T47D (cell line): Measurements from ENCODE around the gene DRD2.

ENCODE experiments used
- DNase-seq, 2 experiments: peaks; one replicate each; pipeline versions ENCODE4 v3.0.0 to v3.0.0-alpha.2; 2011 to 2012; ENCODE audit warnings: low read depth in 1 of 2, low spot score in 1 of 2
- JUND ChIP-seq: IDR thresholded peaks from 2 replicates; pipeline ENCODE4 v1.6.1; 2012; ENCODE audit warnings: low read depth
- in situ Hi-C: cut with HindIII; loops from 2 replicates; pipeline ENCODE4 v1.10.0; 2016; ENCODE audit warnings: low sequenced_read_pairs, low pct_unique_long_range_greater_than_20kb

The DRD2 gene

GRCh38 chr11:113382121-113382520 lies 93.1 kb downstream of the DRD2 start:
- no peak for TF ChIP-seq JUND
- in situ Hi-C loops = no loop called here
- no peak for DNase-seq

GRCh38 chr11:113378692-113379091 lies 96.5 kb downstream of the DRD2 start:
- DNase-seq = no peak
- TF ChIP-seq JUND = no peak
- in situ Hi-C loops = no loop called here

- in situ Hi-C loops = no loop called here
Observed at GRCh38 chr11:113377681-113378412, 97.4 kb downstream of the DRD2 start.

DNA sequence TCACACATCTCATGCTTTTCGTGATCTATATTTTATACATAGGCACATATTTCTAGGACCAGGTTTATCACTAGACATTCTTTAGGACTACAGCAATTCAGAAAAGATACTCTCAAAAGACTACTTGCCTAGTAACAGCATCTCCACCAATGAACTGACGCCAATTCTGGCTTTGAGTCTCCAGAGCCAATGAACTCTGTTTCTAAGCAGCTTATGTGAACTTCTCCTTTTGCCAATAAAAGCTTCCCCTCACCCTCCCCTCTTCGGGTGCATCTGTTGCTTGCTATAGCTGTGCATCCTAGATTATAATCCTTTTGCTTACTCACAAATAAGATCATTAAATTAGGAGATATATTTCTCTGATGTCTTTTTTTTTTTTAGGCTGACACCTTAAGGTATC lies 99.0 kb downstream of the DRD2 start:
- DNase-seq = no peak
- in situ Hi-C loops = no loop called here
- no peak for TF ChIP-seq JUND

More at GRCh38 chr11:113377681-113378412, 97.4 kb downstream of the DRD2 start:
- no peak for TF ChIP-seq JUND
- no peak for DNase-seq

DNA sequence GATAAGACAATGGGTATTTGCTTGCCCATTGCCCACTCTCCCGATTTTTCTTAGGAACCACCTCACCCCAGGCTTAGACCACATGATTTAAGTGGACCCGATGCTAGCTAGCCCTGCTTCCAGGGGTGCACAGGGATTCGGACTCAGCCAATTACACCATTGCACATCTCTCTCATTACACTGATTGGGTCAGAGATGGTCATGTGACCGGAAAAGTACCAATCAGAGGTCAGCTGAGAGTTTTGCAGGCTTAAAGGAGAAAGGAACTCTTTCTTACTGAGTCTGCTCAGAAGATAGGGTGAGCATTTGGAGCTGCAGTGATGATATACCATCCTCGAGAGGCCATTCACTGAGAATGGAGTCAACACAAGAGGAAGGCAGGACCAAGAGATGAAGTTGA lies 99.8 kb downstream of the DRD2 start:
- in situ Hi-C loops = no loop called here
- TF ChIP-seq JUND = no peak
- no peak for DNase-seq

GRCh38 chr11:113373981-113374560 lies 101.1 kb downstream of the DRD2 start:
- no peak for TF ChIP-seq JUND
- in situ Hi-C loops = no loop called here
- DNase-seq = no peak

GRCh38 chr11:113373306-113373705 lies 101.9 kb downstream of the DRD2 start:
- TF ChIP-seq JUND = no peak
- in situ Hi-C loops = no loop called here
- DNase-seq = no peak

DNA sequence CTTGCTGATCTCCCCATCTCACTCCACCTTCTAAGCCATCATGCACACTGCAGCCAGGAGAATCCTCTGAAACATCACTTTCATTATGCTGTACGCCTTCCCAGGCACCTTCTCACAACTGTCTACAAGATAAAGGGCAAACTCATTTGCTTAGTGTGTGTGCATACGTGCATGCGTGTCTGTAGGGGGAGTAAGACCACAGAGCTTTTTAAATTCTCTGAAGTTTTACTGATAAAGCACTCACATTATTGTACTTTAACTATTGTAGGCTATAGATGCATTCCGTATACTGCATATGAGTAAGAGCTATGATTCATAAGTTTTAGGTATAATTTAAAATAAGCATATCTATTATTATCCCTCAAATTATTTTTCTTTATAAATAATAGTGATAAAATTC lies 102.9 kb downstream of the DRD2 start:
- no peak for TF ChIP-seq JUND
- DNase-seq = no peak
- in situ Hi-C loops = no loop called here

DNA sequence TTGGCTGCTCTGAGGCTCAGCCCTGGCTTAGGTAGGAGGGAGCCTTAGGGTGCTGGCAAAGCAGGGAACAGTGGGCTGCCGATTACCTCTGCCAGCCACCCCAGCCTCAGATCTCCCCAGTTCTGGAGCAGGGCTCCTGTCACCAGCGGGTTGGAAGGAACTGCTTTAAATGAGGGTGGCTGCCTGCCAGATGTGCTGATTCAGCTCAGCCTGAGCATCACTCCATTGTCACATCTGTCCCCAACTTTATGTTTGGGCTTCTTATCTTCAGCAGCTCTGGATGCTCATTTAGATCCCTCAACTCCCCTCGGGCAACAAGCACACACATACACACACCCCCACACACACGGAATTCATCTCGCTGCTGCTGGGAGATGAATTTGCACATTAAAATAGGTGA lies 104.6 kb downstream of the DRD2 start:
- TF ChIP-seq JUND = no peak
- in situ Hi-C loops = no loop called here
- DNase-seq = no peak

DNA sequence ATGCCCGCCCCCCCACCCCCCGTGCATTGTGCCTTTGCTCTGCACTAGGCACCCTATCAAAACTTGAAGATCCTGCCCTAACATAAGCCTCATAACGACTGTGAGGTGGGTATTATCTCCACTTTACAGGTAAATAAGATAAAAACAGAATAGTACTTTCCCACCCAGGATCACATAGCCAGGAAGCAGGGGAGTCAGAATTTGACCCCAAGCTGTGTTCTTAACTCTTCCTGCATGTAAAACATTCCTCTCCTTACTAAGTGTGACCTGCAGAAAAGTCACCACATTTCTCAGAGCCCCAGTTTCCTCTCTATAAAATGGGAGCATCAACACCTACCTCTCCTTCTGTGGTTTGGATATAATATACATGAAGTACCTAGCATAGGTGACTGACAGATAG lies 105.8 kb downstream of the DRD2 start:
- no peak for TF ChIP-seq JUND
- DNase-seq = no peak

DNA sequence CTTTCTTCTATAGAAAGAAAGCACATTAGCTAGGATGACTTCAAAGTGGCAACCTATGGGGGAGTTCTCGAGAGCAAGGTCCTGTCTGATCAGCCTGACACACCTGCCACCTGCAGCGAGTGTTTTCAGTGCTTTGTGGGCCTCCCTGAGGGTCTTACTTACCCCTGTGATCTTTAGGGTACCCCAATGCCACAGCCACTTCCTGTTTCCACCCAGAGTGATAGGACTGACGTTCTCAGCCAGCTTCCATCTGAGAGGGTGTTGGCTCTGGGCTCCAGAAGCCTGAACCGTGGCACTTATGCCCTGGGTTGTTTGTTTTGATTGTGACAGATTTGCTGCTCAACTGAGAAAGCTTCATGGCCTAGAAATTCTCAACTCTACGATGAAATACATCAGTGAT lies 109.3 kb downstream of the DRD2 start:
- in situ Hi-C loops = no loop called here
- DNase-seq = no peak
- TF ChIP-seq JUND = no peak

More for the DNA sequence above, 105.8 kb downstream of the DRD2 start:
- in situ Hi-C loops = no loop called here

DNA sequence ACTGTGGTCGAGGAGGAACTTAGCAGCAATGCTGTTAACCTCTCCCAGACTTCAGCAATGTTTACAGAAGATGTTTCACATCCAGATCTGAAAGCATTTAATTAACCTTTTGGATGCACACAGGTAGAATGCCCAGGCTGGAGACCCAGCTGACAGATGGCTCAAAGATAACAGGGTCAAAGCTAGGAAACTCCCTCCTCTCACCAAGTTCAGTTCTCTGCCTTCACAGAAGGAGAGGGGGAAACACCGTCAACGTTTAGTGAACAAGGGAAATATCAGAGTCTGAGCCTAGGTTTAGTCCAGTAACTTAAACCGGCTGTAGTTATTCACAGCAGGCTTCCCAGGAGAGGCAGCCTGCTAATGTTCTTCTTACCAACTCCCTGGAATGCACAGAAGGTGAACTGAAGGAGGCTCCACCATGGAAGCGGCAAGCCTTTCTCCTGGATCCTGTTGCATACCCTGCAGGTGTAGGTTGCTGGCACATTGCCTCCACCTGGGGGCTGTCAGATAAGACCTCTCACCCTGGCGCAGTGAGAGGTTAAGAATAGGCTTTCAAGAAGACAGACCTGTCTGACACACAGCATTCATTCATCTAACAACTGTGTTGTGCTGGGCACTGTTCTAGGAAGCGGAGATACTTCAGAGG lies 111.1 kb downstream of the DRD2 start:
- DNase-seq = no peak
- in situ Hi-C loops = no loop called here
- no peak for TF ChIP-seq JUND

DNA sequence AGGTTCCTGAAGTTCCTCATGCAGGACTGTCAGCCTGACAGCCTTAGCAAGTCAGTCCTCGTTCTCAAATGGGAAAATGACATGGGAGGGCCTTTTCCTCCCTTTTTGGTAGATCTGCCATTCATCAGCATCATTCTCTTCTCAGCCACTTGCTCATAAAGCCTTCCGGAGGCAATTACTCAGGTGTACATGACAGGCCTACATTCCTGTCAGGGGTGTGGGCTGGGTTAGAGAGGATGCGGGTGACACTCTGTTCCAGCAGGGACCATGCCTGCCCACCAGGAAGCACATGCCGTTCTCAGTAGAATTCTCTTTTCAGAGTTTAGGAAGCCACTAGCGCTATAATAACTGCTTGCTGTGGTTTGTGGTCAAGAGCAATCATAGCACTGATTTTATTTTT lies 111.8 kb downstream of the DRD2 start:
- TF ChIP-seq JUND = no peak
- DNase-seq = no peak
- in situ Hi-C loops = no loop called here
